Lower leg skin (tissue), 4 donors: Measurements from ENCODE around the gene SRRM2. TPM values are rescaled to one million over a fixed set of nuclear protein-coding genes. Genes with fewer than 3 reads are reported as not detected.

Source experiments
- DNase-seq, 2 donors: peaks; one replicate each; pipeline ENCODE4 v3.0.0-alpha.2; 2019; ENCODE audit warnings: low spot score in 2 of 2
- H3K4me3 ChIP-seq: fragments of 200-600 bp; sonication (generic); 2 replicates; pipeline ENCODE4 v1.5.1; 2017; ENCODE audit warnings: mild to moderate bottlenecking, low read depth; ENCODE audit not compliant: poor library complexity, severe bottlenecking
- CTCF ChIP-seq, 3 donors: fragments of 450-650 bp; IDR thresholded peaks; one replicate each; pipeline ENCODE4 v1.5.1; 2016; ENCODE audit warnings: antibody characterized with exemption in 3 of 3, mild to moderate bottlenecking in 3 of 3, moderate library complexity in 2 of 3
- POLR2A ChIP-seq, 2 donors: fragments of 450-650 bp; IDR thresholded peaks; one replicate each; pipeline ENCODE4 v1.6.1; 2016 to 2017; ENCODE audit warnings: antibody characterized with exemption in 2 of 2, mild to moderate bottlenecking in 1 of 2, moderate library complexity in 1 of 2
- WGBS, 2 donors: methylation state at CpG; one replicate each; pipeline ENCODE4 v1.1.5; 2018; 5-methylcytosine and 5-hydroxymethylcytosine counted together
- intact Hi-C: fragments of 100-400 bp; cut with DNase I; formaldehyde crosslinking; loops from one replicate; pipeline ENCODE4 v1.15.0; 2023; ENCODE audit warnings: low total_unique reads
- total RNA-seq, 4 donors: library from RNA; depleted of rRNA; stranded (reverse); fragments of >200 nt; gene quantifications; one replicate each; pipeline ENCODE4 v1.1.0, GENCODE V29; 2016

Gene SRRM2
- total RNA-seq, 4 donors from 2014 or later, result 257 to 830 (median 272) TPM

- no peak for DNase-seq
- 85 to 89% methylated on average over 7 of the region's 10 CpGs for WGBS, 2 donors
- intact Hi-C loops, result no loop called here
These were observed 42.9 kb upstream of the SRRM2 start for GRCh38 chr16:2709588-2709984.

GRCh38 chr16:2710021-2710710 is 42.3 kb upstream of the SRRM2 start:
- intact Hi-C loops, result no loop called here
- WGBS, 2 donors, result 81 to 82% methylated on average over 16 to 18 of the region's 20 CpGs
- no peak for DNase-seq
- no peak overlapping the region for H3K4me3 ChIP-seq
- TF ChIP-seq POLR2A (IDR thresholded peaks at IDR 0.05), result no peak
- no peak for TF ChIP-seq CTCF (IDR thresholded peaks at IDR 0.05)

More at GRCh38 chr16:2709588-2709984, 42.9 kb upstream of the SRRM2 start:
- TF ChIP-seq POLR2A (IDR thresholded peaks at IDR 0.05) (no peak), CTCF (IDR thresholded peaks at IDR 0.05) (no peak)
- H3K4me3 ChIP-seq, result no peak overlapping the region

GRCh38 chr16:2710711-2711231 is 41.7 kb upstream of the SRRM2 start:
- intact Hi-C loops, result no loop called here
- DNase-seq, result peak in 1 of 2 donors; percentile 68
- 41 to 44% methylated on average over 10 to 11 of the region's 11 CpGs for WGBS, 2 donors

GRCh38 chr16:2711370-2712062 is 40.9 kb upstream of the SRRM2 start:
- 59% methylated on average over 12 to 22 of the region's 22 CpGs for WGBS, 2 donors
- intact Hi-C loops, result no loop called here
- DNase-seq, result peak in 1 of 2 donors; percentile 82
- TF ChIP-seq POLR2A (IDR thresholded peaks at IDR 0.05) (no peak), CTCF (IDR thresholded peaks at IDR 0.05) (no peak)
- H3K4me3 ChIP-seq, result no peak overlapping the region

More at GRCh38 chr16:2710711-2711231, 41.7 kb upstream of the SRRM2 start:
- TF ChIP-seq POLR2A (IDR thresholded peaks at IDR 0.05) (no peak), CTCF (IDR thresholded peaks at IDR 0.05) (no peak)
- no peak overlapping the region for H3K4me3 ChIP-seq

- H3K4me3 ChIP-seq, result no peak overlapping the region
- intact Hi-C loops, result no loop called here
- 59 to 68% methylated on average over 9 to 14 of the region's 14 CpGs for WGBS, 2 donors
- TF ChIP-seq POLR2A (IDR thresholded peaks at IDR 0.05) (no peak), CTCF (IDR thresholded peaks at IDR 0.05) (no peak)
- DNase-seq, result peak in 1 of 2 donors; percentile 80
These were observed 40.4 kb upstream of the SRRM2 start for GRCh38 chr16:2712063-2712441.
